Measurements from ENCODE around the gene IPO13. TPM values are rescaled to one million over a fixed set of nuclear protein-coding genes. Genes with fewer than 3 reads are reported as not detected.

The IPO13 gene
- total and polyA plus RNA-seq, 9 donors: 8.6 to 30.3 (median 20.8) TPM

DNA sequence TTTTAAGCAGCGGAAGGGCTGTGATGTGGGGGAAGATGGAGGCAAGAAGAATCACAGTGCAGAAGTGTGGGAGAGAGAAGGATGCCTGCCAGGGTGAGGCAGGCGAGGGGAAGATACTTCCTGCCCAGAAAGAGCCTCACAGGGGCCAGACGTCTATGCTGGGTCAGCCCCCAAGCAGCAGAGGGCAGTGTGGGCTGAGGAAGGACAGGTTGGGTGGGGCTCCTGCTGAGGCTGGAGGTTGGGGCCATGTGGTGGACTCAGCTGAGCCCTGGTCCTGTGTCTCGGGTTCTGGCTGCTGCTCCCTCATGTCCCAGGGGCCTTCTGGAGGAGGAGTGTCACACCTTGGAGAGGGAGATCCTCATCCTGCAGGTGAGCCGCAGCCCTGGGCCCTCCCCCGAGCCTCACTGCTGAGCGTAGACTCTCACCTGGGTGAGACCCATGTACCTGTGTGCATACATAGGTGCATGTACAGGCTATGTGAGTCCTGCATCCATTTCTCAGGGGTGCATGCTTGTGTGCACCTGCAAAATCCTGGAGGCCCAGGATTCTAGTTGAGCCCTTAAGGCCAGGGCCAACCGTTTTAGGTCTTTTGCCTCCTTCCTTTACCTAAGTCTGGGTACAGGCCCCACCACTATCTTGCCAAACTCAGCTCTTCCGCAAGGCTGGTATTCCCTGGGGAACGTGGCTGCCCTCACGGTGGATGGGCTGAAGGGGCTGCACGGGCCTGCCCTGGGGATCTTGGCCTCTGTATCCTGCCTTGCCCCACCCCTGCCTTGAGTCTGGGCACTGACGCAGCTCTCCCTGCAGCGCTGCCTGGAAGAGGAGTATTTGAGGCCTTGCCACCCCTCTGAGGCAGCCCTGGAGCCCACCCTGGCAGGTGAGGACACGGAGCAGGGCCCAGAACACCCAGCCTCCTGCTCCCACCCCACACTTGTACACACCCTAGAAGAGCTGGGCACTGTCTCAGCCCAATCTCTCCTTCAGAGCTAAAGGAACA lies 48.3 kb downstream of the IPO13 start:
- 70 to 77% (median 74%) methylated on average over 15 of the region's 15 CpGs for WGBS, 3 donors
- Histone ChIP-seq H3K9me3 (no peaks in the 10 kb centered on the region), H3K4me1 (ENCODE audit: insufficient read depth) (peaks cover 1% of the 10 kb centered on the region), H3K27me3 (no peaks in the 10 kb centered on the region), H3K4me3 (no peak overlapping the region), H3K27ac (no peak overlapping the region), H3K36me3 (no peaks in the 10 kb centered on the region)
- intact Hi-C loops (cut with DNase I): loop anchor here in 1 of 4 donors (5.0 kb wide), 1 partner anchor 642 kb away; no protein-coding TSS in a partner anchor
- TF ChIP-seq EP300 (IDR thresholded peaks at IDR 0.05) (no peak), POLR2A (IDR thresholded peaks at IDR 0.05) (no peak)
- TF ChIP-seq, protein P1, sequence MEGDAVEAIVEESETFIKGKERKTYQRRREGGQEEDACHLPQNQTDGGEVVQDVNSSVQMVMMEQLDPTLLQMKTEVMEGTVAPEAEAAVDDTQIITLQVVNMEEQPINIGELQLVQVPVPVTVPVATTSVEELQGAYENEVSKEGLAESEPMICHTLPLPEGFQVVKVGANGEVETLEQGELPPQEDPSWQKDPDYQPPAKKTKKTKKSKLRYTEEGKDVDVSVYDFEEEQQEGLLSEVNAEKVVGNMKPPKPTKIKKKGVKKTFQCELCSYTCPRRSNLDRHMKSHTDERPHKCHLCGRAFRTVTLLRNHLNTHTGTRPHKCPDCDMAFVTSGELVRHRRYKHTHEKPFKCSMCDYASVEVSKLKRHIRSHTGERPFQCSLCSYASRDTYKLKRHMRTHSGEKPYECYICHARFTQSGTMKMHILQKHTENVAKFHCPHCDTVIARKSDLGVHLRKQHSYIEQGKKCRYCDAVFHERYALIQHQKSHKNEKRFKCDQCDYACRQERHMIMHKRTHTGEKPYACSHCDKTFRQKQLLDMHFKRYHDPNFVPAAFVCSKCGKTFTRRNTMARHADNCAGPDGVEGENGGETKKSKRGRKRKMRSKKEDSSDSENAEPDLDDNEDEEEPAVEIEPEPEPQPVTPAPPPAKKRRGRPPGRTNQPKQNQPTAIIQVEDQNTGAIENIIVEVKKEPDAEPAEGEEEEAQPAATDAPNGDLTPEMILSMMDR (IDR thresholded peaks at IDR 0.05): no peak
- no peak for DNase-seq

DNA sequence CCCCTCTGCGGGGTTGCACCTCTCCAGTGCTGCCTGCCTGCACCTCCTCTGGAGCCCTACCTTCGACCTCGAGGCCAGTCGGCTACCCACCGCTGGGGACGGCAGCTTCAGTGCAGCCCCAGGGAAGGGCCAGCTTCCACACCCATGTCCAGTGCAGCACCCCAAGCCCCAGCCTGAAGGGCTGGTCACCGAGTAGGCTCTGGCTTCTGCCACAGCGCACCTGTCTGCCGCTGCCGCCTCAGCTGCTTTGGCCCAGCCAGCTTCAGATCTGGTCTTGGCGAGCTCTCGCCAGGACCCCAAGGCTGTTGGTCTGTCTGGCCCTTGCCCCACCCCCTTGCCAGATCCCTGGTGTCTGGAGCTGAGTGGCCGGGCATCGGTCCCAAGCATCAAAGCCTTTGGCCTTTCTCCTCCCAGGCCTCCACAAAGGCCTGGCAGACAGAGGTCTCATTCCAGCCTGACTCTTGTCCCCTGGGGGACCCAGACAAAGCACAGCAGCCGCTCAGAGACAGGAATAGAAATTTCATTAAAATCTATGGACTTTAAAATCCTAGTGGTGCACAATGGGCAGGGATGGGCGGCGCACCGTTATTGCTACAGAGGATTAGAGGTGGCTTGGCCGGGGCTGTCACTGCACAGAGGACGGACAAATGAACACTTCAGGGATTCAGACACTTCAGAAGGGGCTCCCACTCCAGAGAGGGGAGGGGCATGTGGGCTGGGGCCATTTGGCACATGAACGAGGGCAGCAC lies 49.4 kb downstream of the IPO13 start:
- intact Hi-C loops (cut with DNase I): no loop called here
- Histone ChIP-seq H3K4me1 (ENCODE audit: insufficient read depth) (peaks cover 1% of the 10 kb centered on the region), H3K27me3 (no peaks in the 10 kb centered on the region), H3K4me3 (no peak overlapping the region), H3K36me3 (no peaks in the 10 kb centered on the region), H3K9me3 (no peaks in the 10 kb centered on the region), H3K27ac (no peak overlapping the region)
- WGBS, 3 donors: 82 to 84% (median 83%) methylated on average over 21 of the region's 21 CpGs
- TF ChIP-seq, protein P1 (IDR thresholded peaks at IDR 0.05): no peak
- no peak for TF ChIP-seq POLR2A (IDR thresholded peaks at IDR 0.05)
- TF ChIP-seq EP300 (IDR thresholded peaks at IDR 0.05): no peak
- DNase-seq: no peak

DNA sequence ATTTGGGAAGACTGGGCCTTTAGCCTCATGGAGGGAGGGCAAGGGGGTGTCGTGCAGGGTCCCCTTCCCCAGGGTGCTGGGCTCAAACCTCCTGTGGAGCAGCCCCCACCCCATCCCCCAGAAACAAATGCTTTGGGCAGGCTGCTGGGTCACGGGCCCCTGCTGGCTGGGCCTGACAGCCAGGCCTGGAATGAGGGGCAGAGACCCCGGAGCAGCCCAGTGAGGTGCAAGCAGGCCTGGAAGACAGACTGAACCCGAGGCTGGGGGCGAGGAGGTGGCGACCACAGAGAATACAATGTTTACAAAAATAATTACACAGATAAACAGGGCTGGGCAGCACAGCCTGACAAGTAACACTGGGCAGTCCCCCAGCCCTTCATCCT lies 50.0 kb downstream of the IPO13 start:
- no peak overlapping the region for H3K4me3 ChIP-seq
- no peak for DNase-seq
- peaks cover 1% of the 10 kb centered on the region for H3K4me1 ChIP-seq (ENCODE audit: insufficient read depth)
- no peak overlapping the region for H3K27ac ChIP-seq
- TF ChIP-seq POLR2A (IDR thresholded peaks at IDR 0.05): no peak
- H3K36me3 ChIP-seq: no peaks in the 10 kb centered on the region
- no peaks in the 10 kb centered on the region for H3K9me3 ChIP-seq
- WGBS, 3 donors: 74 to 75% (median 74%) methylated on average over 6 of the region's 6 CpGs
- no peaks in the 10 kb centered on the region for H3K27me3 ChIP-seq
- intact Hi-C loops (cut with DNase I): no loop called here

DNA sequence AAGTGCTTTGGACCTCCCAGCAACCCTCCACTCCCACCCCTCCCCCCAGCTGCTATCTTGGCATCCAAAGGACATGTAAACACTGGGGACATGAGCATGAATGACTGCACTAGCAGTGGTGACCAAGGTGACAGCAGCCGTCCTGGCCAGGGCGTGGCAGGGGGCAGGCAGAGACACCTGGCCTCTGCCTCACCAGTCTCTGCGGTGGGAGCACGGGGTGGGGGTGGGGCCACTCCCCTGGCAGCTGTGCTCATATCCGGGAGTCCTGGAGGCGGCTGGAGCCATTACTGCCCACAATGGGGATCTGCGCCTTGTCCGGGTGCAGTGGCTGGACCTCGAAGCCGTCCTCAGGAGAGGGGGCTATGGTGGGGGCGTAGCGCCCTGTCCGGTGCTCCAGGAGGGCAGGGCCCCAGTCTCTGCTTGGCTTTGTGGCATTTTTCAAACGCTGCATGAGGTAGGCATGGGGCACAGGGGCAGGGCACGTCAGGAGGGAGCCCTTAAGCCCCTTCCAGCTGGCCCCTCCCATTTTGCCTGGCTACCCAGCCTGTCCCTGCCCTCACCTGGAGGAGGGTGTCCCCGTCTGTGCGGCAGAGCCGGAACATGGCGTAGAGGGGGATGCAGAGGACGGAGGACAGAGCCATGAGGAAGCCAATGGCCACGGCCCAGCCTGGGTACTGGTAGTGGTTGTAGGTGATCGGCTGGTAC lies 50.7 kb downstream of the IPO13 start:
- Histone ChIP-seq H3K9me3 (no peaks in the 10 kb centered on the region), H3K27ac (no peak overlapping the region), H3K4me1 (ENCODE audit: insufficient read depth) (no peaks in the 10 kb centered on the region), H3K27me3 (no peaks in the 10 kb centered on the region), H3K36me3 (no peaks in the 10 kb centered on the region), H3K4me3 (no peak overlapping the region)
- WGBS, 3 donors: 78 to 84% (median 84%) methylated on average over 17 to 22 of the region's 22 CpGs
- intact Hi-C loops (cut with DNase I): no loop called here
- DNase-seq: no peak
- TF ChIP-seq, protein P1 (IDR thresholded peaks at IDR 0.05): no peak
- TF ChIP-seq EP300 (IDR thresholded peaks at IDR 0.05): no peak
- no peak for TF ChIP-seq POLR2A (IDR thresholded peaks at IDR 0.05)
